A172 (cell line): ENCODE results near the gene BTBD6. TPM values are rescaled to one million over a fixed set of nuclear protein-coding genes. Genes with fewer than 3 reads are reported as not detected.
"Not testable (repeated sequence)": the region's sequence is repeated elsewhere in the genome, so short reads cannot be mapped to it uniquely, and the experiment has no call there.

Experiments used
- DNase-seq: peaks from one replicate; pipeline ENCODE4 v3.0.0-alpha.2; 2015; ENCODE audit warnings: low spot score
- total RNA-seq: library from RNA; depleted of rRNA; stranded (reverse); fragments of >200 nt; shearing (Covaris generic); gene quantifications from 2 replicates; pipeline ENCODE4 v1.2.3, GENCODE V29; 2014; rRNA removed

BTBD6 gene
- total RNA-seq, 1 experiment from 2014 or later, result not detected

DNA sequence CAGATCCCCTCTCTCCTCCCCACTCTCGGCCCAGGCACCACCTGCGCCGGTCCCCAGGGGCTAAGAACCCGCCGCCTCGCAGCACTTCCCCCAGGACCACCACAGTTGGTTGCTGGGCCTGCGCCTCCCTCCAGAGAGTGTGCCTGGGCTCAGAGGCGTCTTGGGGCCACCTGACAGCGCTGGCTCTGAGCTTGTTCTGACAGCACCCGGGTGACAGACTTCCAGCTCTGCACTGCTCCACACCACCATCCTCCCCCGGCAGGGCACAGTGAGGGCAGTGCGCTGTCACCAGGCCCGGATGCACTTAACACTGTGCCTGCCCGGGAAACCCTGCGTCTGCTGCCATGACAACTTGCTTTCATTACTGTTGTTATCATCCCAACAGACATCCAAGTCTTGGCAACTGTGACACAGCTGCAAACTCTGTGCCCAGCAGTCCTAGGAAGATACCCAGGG lies 45.8 kb downstream of the BTBD6 start:
- no peak for DNase-seq

DNA sequence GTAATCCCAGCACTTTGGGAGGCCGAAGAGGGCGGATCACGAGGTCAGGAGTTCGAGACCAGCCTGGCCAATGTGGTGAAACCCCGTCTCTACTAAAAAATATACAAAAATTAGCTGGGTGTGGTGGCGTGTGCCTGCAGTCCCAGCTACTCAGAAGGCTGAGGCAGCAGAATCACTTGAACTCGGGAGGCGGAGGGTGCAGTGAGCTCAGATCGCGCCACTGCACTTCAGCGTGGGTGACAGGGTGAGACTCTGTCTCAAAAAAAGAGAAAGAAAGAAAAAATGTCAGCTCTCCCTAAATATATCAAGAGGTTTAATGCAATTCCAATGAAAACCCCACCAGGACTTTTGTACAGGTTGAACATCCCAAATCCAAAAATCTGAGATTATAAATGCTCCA lies 49.0 kb downstream of the BTBD6 start:
- not testable (repeated sequence) for DNase-seq

DNA sequence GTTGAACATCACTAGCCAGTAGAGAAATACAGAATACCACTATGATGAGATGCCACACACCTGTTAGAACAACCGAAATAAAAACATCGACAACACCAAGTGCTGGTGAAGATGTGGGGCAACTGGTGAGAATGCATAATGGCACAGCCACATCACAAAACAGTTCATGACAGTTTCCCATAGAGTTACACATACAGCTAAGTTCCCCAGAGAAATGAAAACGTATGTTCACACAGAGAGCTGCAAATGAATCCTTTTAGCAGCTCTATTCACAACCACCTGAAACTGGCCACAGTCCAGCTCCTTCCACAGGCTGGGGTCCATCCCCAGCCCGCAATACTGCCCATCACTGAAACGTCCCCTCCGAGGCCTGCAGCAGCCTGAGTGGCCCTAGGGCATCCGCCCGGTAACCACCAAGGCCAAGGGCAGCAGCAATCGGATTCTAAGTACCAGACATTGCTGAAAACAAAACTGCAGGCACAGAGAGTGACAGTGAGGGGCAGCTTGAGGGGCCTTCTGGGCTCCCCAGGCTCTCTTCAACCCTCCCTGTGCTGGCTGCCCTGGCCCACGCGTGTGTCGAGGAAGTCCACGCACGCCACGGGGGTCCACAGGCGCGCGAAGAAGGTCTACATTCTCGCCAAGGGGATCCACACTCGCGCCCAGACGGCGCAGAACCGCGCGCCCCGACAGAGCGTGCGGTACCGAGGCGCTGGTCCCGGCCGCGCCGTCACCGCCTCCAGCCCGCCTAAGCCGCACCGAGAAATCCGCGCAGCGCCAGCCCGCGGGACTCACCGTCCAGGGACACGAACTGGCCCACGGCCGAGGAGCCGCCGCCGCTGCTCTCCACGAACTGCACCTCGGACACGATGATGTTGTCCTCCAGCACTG lies 51.6 kb downstream of the BTBD6 start:
- no peak for DNase-seq

Other genes starting within 250 kb of the BTBD6 start
- gene CDCA4, start 227.4 kb upstream of the BTBD6 start, total RNA-seq, result 37.2 and 40.4 TPM in 2 replicates
- gene GPR132, start 183.1 kb upstream of the BTBD6 start, total RNA-seq, result 0.19 TPM in 1 of 2 replicates, not detected in the other
- 6.5 and 9.8 TPM in 2 replicates for gene JAG2, start 79.8 kb upstream of the BTBD6 start, total RNA-seq
- gene NUDT14, start 67.2 kb upstream of the BTBD6 start, total RNA-seq, result 19.9 and 23.1 TPM in 2 replicates
- gene BRF1, start 52.5 kb downstream of the BTBD6 start, total RNA-seq, result 12.0 and 16.2 TPM in 2 replicates
- gene PACS2, start 66.2 kb downstream of the BTBD6 start, total RNA-seq, result 29.8 and 35.9 TPM in 2 replicates
- 0.17 TPM in 1 of 2 replicates, not detected in the other for gene TEX22, start 150.0 kb downstream of the BTBD6 start, total RNA-seq
- gene MTA1, start 171.3 kb downstream of the BTBD6 start, total RNA-seq, result 15.4 and 27.2 TPM in 2 replicates
- 195 and 204 TPM in 2 replicates for gene CRIP2, start 226.3 kb downstream of the BTBD6 start, total RNA-seq
- gene CRIP1, start 238.4 kb downstream of the BTBD6 start, total RNA-seq, result 1.5 TPM in 1 of 2 replicates, not detected in the other
- 14.1 and 21.9 TPM in 2 replicates for gene TEDC1, start 242.7 kb downstream of the BTBD6 start, total RNA-seq